ENCODE data around the gene ELOVL5. TPM values are rescaled to one million over a fixed set of nuclear protein-coding genes. Genes with fewer than 3 reads are reported as not detected.
A peak's percentile ranks its signal among the peaks of the same experiment; 100 is the strongest.

Gene ELOVL5
- total RNA-seq, 6 experiments from 2014 or later, result 82.0 to 104 (median 89.1) TPM

GRCh38 chr6:53287336-53288225, 61.2 kb downstream of the ELOVL5 start:
- peak overlapping the region; percentile 9; the same call in 1 of the 2 replicates for H3K27ac Mint-ChIP-seq
- DNase-seq, result no peak

DNA sequence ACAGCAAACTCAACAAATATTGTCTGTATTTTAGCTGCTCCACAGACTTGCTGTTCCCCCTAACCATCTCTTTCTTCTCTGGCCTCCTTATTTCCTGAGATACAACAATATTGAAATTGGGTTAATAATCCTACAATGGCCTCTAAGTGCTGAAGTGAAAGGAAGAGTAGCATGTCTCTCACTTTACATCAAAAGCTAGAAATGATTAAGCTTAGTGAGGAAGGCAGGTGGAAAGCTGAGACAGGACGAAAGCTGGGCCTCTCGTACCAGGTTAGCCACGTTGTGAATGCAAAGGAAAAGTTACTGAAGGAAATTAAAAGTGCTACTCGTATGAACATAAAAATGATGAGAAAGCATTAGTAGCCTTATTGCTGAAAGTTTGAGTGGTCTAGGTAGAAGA, 63.8 kb downstream of the ELOVL5 start:
- H3K36me3 Mint-ChIP-seq (ENCODE audit: low read depth), result peaks cover 22% of the 10 kb centered on the region
- H3K27ac Mint-ChIP-seq, result no peak overlapping the region
- TF ChIP-seq CTCF (IDR thresholded peaks at IDR 0.05), result no peak
- H3K27me3 Mint-ChIP-seq (ENCODE audit: insufficient read depth), result no peaks in the 10 kb centered on the region; the same call in 1 of the 2 replicates
- no peak overlapping the region for H3K4me3 Mint-ChIP-seq
- no peak for DNase-seq
- H3K9me3 Mint-ChIP-seq, result no peaks in the 10 kb centered on the region
- peaks cover 24% of the 10 kb centered on the region for H3K4me1 Mint-ChIP-seq (ENCODE audit: low read depth)

More at GRCh38 chr6:53287336-53288225, 61.2 kb downstream of the ELOVL5 start:
- Mint-ChIP-seq H3K27me3 (ENCODE audit: insufficient read depth) (no peaks in the 10 kb centered on the region; the same call in 1 of the 2 replicates), H3K36me3 (ENCODE audit: low read depth) (peaks cover 17% of the 10 kb centered on the region; the same call in 1 of the 2 replicates), H3K4me1 (ENCODE audit: low read depth) (peaks cover 17% of the 10 kb centered on the region), H3K4me3 (no peak overlapping the region), H3K9me3 (no peaks in the 10 kb centered on the region)
- TF ChIP-seq CTCF (IDR thresholded peaks at IDR 0.05), result no peak

DNA sequence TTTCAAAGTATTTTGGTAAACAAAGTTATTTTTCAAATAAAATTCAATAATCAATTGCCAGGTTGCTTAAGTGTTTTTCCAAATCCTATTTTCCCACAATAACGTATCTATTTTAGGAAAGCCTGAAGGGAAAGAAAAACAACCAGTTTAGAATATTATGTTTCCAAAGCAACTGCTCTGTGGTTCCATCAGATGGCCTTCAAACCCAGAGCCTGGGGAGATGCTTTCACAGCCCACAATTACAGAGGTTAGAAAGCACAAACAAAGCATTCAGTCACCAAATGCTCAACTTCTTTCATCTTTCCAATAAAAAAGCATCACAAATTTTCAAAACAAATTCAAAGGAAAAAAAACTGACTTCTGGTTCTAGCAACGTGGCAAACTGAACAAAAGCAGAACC, 66.0 kb downstream of the ELOVL5 start:
- Mint-ChIP-seq H3K4me1 (ENCODE audit: low read depth) (peaks cover 24% of the 10 kb centered on the region), H3K27ac (peak overlapping the region; percentile 72), H3K4me3 (no peak overlapping the region), H3K36me3 (ENCODE audit: low read depth) (peaks cover 31% of the 10 kb centered on the region), H3K9me3 (no peaks in the 10 kb centered on the region), H3K27me3 (ENCODE audit: insufficient read depth) (no peaks in the 10 kb centered on the region; the same call in 1 of the 2 replicates)
- peak; percentile 18 for DNase-seq
- no peak for TF ChIP-seq CTCF (IDR thresholded peaks at IDR 0.05)

GRCh38 chr6:53282234-53282633, 66.5 kb downstream of the ELOVL5 start:
- no peaks in the 10 kb centered on the region; the same call in 1 of the 2 replicates for H3K27me3 Mint-ChIP-seq (ENCODE audit: insufficient read depth)
- H3K4me3 Mint-ChIP-seq, result no peak overlapping the region
- no peak for TF ChIP-seq CTCF (IDR thresholded peaks at IDR 0.05)
- no peaks in the 10 kb centered on the region for H3K9me3 Mint-ChIP-seq
- no peak for DNase-seq
- peak overlapping the region; percentile 72 for H3K27ac Mint-ChIP-seq
- H3K4me1 Mint-ChIP-seq (ENCODE audit: low read depth), result peaks cover 29% of the 10 kb centered on the region
- peaks cover 31% of the 10 kb centered on the region for H3K36me3 Mint-ChIP-seq (ENCODE audit: low read depth)

GRCh38 chr6:53281518-53282215, 67.1 kb downstream of the ELOVL5 start:
- TF ChIP-seq CTCF (IDR thresholded peaks at IDR 0.05), result no peak
- H3K4me3 Mint-ChIP-seq, result no peak overlapping the region
- peak overlapping the region; percentile 72; the same call in 1 of the 2 replicates for H3K27ac Mint-ChIP-seq
- DNase-seq, result no peak
- peaks cover 31% of the 10 kb centered on the region for H3K36me3 Mint-ChIP-seq (ENCODE audit: low read depth)
- H3K9me3 Mint-ChIP-seq, result no peaks in the 10 kb centered on the region
- no peaks in the 10 kb centered on the region; the same call in 1 of the 2 replicates for H3K27me3 Mint-ChIP-seq (ENCODE audit: insufficient read depth)
- peaks cover 33% of the 10 kb centered on the region for H3K4me1 Mint-ChIP-seq (ENCODE audit: low read depth)

Data from HFFc6 (cell line).